HUES6 (cell line): ENCODE results near the gene SLC66A2.

Experiments used
- H3K27ac ChIP-seq: 2 replicates; pipeline ENCODE4 v1.7.0; 2013; ENCODE audit warnings: low read depth, mild to moderate bottlenecking, low read length, inconsistent platforms
- H3K27me3 ChIP-seq: 2 replicates; pipeline ENCODE4 v1.6.1; 2013; ENCODE audit warnings: low read length; ENCODE audit not compliant: control insufficient read depth, insufficient read depth
- H3K36me3 ChIP-seq: 2 replicates; pipeline ENCODE4 v1.6.1; 2013; ENCODE audit warnings: low read length; ENCODE audit not compliant: control insufficient read depth, insufficient read depth
- H3K4me1 ChIP-seq: 2 replicates; pipeline ENCODE4 v1.6.1; 2013; ENCODE audit warnings: low read length; ENCODE audit not compliant: control insufficient read depth, insufficient read depth
- H3K4me3 ChIP-seq: 2 replicates; pipeline ENCODE4 v1.5.1; 2013; ENCODE audit warnings: low read depth, low read length
- H3K9ac ChIP-seq: one replicate; pipeline ENCODE4 v1.6.1; 2013; ENCODE audit warnings: mild to moderate bottlenecking, low read length
- H3K9me3 ChIP-seq: 2 replicates; pipeline ENCODE4 v1.6.1; 2013; ENCODE audit warnings: low read depth, low read length; ENCODE audit not compliant: control insufficient read depth, insufficient read depth

Gene SLC66A2

GRCh38 chr18:79934311-79935097, 16.9 kb downstream of the SLC66A2 start:
- no peak overlapping the region for H3K4me3 ChIP-seq
- H3K4me1 ChIP-seq, result no peaks in the 10 kb centered on the region
- H3K27ac ChIP-seq, result no peak overlapping the region
- peaks cover 40% of the 10 kb centered on the region for H3K9me3 ChIP-seq
- peaks cover 11% of the 10 kb centered on the region for H3K36me3 ChIP-seq
- H3K9ac ChIP-seq, result no peak overlapping the region
- no peaks in the 10 kb centered on the region for H3K27me3 ChIP-seq

- H3K27me3 ChIP-seq, result no peaks in the 10 kb centered on the region
- peaks cover 11% of the 10 kb centered on the region for H3K36me3 ChIP-seq
- H3K27ac ChIP-seq, result no peak overlapping the region
- no peaks in the 10 kb centered on the region for H3K4me1 ChIP-seq
- H3K9me3 ChIP-seq, result peaks cover 44% of the 10 kb centered on the region
- no peak overlapping the region for H3K9ac ChIP-seq
- no peak overlapping the region for H3K4me3 ChIP-seq
These were observed 17.7 kb downstream of the SLC66A2 start for GRCh38 chr18:79933765-79934164.

DNA sequence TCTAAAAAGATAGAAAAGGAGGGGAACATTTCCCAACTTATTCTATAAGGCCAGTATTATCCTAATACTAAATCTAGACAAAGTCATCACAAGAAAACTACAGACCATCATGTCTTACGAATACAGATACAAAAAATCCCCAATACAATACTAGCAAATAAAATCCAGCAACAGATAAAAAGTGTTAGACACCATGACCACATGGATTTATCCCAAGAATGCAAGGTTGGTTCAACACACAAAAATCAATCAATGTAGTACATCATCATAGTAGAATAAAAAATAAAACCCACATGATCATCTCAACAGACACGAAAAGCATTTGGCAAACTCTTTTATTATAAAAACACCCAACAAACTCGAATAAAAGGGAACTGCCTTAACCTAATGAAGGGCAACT, 18.5 kb downstream of the SLC66A2 start:
- H3K4me1 ChIP-seq, result no peaks in the 10 kb centered on the region
- H3K9me3 ChIP-seq, result peaks cover 47% of the 10 kb centered on the region
- H3K27me3 ChIP-seq, result no peaks in the 10 kb centered on the region
- no peak overlapping the region for H3K4me3 ChIP-seq
- H3K9ac ChIP-seq, result no peak overlapping the region
- peaks cover 11% of the 10 kb centered on the region for H3K36me3 ChIP-seq
- H3K27ac ChIP-seq, result no peak overlapping the region

DNA sequence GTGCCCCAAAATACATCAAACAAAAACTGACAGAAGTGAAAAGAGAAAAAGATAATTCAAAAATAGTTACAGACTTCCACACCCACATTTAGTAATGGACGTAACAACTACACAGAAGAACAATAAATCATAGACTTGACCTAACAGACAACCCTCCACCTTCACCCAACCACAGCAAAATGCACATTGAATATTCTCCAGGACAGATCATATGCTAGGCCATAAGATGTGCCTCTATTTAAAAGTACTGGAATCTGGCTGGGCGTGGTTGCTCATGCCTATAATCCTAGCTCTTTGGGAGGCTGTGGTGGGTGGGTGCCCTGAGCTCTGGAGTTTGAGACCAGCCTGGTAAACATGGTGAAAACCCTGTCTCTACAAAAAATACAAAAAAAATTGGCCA, 20.0 kb downstream of the SLC66A2 start:
- H3K27me3 ChIP-seq, result no peaks in the 10 kb centered on the region
- H3K36me3 ChIP-seq, result peaks cover 11% of the 10 kb centered on the region
- H3K4me3 ChIP-seq, result no peak overlapping the region
- no peaks in the 10 kb centered on the region; the same call in 1 of the 2 replicates for H3K4me1 ChIP-seq
- H3K27ac ChIP-seq, result no peak overlapping the region
- peaks cover 47% of the 10 kb centered on the region for H3K9me3 ChIP-seq
- H3K9ac ChIP-seq, result no peak overlapping the region

DNA sequence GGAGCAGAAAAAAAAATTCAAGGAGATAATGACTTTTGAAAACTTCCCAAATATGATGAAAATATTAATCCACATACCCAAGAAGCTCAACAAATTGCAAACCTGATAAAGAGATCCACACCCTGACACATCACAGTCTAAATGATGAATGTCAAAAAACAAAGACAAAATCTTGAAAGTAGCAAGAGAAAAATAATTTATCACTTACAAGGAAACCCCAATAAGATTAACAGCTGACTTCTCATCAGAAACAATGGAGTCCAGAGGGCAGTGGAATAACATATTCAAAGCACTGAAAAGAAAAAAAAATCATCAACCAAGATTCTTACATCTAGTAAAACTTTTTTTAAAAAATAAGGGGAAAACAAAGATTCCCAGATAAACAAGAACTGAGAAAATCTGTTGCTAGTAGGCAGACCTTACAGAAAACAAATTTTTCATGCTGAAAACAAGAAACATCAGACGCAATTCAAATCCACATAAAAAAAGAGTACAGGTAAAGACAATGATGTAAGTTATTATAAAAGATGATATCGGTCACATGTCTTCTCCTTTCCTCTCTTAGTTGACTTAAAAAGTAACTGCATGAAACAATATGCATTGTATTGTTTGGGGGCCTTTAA, 21.3 kb downstream of the SLC66A2 start:
- peaks cover 37% of the 10 kb centered on the region for H3K9me3 ChIP-seq
- H3K4me3 ChIP-seq, result no peak overlapping the region
- no peak overlapping the region for H3K27ac ChIP-seq
- H3K36me3 ChIP-seq, result peaks cover 1% of the 10 kb centered on the region; the same call in 1 of the 2 replicates
- no peaks in the 10 kb centered on the region; the same call in 1 of the 2 replicates for H3K4me1 ChIP-seq
- H3K27me3 ChIP-seq, result no peaks in the 10 kb centered on the region
- no peak overlapping the region for H3K9ac ChIP-seq

- Histone ChIP-seq H3K4me1 (no peaks in the 10 kb centered on the region; the same call in 1 of the 2 replicates), H3K9me3 (peaks cover 36% of the 10 kb centered on the region), H3K36me3 (no peaks in the 10 kb centered on the region; the same call in 1 of the 2 replicates), H3K27ac (no peak overlapping the region), H3K4me3 (no peak overlapping the region), H3K9ac (no peak overlapping the region), H3K27me3 (no peaks in the 10 kb centered on the region)
These were observed 22.9 kb downstream of the SLC66A2 start for GRCh38 chr18:79928563-79928960.

GRCh38 chr18:79927607-79928562, 23.6 kb downstream of the SLC66A2 start:
- no peak overlapping the region for H3K9ac ChIP-seq
- H3K9me3 ChIP-seq, result peaks cover 31% of the 10 kb centered on the region
- no peaks in the 10 kb centered on the region; the same call in 1 of the 2 replicates for H3K4me1 ChIP-seq
- H3K36me3 ChIP-seq, result no peaks in the 10 kb centered on the region; the same call in 1 of the 2 replicates
- no peak overlapping the region for H3K4me3 ChIP-seq
- H3K27ac ChIP-seq, result no peak overlapping the region; the same call in 1 of the 2 replicates
- no peaks in the 10 kb centered on the region for H3K27me3 ChIP-seq

GRCh38 chr18:79926715-79927606, 24.5 kb downstream of the SLC66A2 start:
- no peak overlapping the region for H3K4me3 ChIP-seq
- no peaks in the 10 kb centered on the region; the same call in 1 of the 2 replicates for H3K36me3 ChIP-seq
- H3K27ac ChIP-seq, result no peak overlapping the region
- H3K4me1 ChIP-seq, result no peaks in the 10 kb centered on the region; the same call in 1 of the 2 replicates
- peaks cover 26% of the 10 kb centered on the region for H3K9me3 ChIP-seq
- no peak overlapping the region for H3K9ac ChIP-seq
- no peaks in the 10 kb centered on the region for H3K27me3 ChIP-seq

GRCh38 chr18:79926306-79926705, 25.1 kb downstream of the SLC66A2 start:
- Histone ChIP-seq H3K27ac (no peak overlapping the region), H3K4me3 (no peak overlapping the region), H3K4me1 (no peaks in the 10 kb centered on the region; the same call in 1 of the 2 replicates), H3K36me3 (no peaks in the 10 kb centered on the region; the same call in 1 of the 2 replicates), H3K9ac (no peak overlapping the region), H3K27me3 (no peaks in the 10 kb centered on the region), H3K9me3 (peaks cover 22% of the 10 kb centered on the region)
